Hippocampal formation (tissue), 2 donors: ENCODE measurements around the gene ZNF511.

Source experiments
- DNase-seq, 2 donors: peaks; one replicate each; lab custom pipeline; 2025; lab: John Stamatoyannopoulos, UW

The ZNF511 gene

GRCh38 chr10:133292919-133293809 lies 15.6 kb upstream of the ZNF511 start:
- no peak for DNase-seq

- no peak for DNase-seq
These were observed 14.9 kb upstream of the ZNF511 start for GRCh38 chr10:133293810-133294119.

- no peak for DNase-seq
These were observed 14.5 kb upstream of the ZNF511 start for GRCh38 chr10:133294189-133294588.

GRCh38 chr10:133295426-133296320 lies 13.0 kb upstream of the ZNF511 start:
- no peak for DNase-seq

GRCh38 chr10:133297504-133297903 lies 11.2 kb upstream of the ZNF511 start:
- DNase-seq, result no peak

- no peak for DNase-seq
These were observed 10.2 kb upstream of the ZNF511 start for GRCh38 chr10:133298466-133298865.

- no peak for DNase-seq
These were observed 9.5 kb upstream of the ZNF511 start for GRCh38 chr10:133299224-133299623.

GRCh38 chr10:133299738-133300137 lies 9.0 kb upstream of the ZNF511 start:
- DNase-seq, result no peak

GRCh38 chr10:133302230-133302629 lies 6.5 kb upstream of the ZNF511 start:
- no peak for DNase-seq

- DNase-seq, result no peak
These were observed 5.5 kb upstream of the ZNF511 start for GRCh38 chr10:133303206-133303605.

GRCh38 chr10:133306097-133306476 lies 2.6 kb upstream of the ZNF511 start:
- no peak for DNase-seq

- no peak for DNase-seq
These were observed 1.8 kb upstream of the ZNF511 start for GRCh38 chr10:133306941-133307379.

- DNase-seq, result peak in 1 of 2 donors; percentile 18
These were observed 816 bp upstream of the ZNF511 start for GRCh38 chr10:133307776-133308420.

- DNase-seq, result peak; percentile 73 to 92
These were observed 496 bp downstream of the ZNF511 start for GRCh38 chr10:133309100-133309719.

- no peak for DNase-seq
These were observed 1.1 kb downstream of the ZNF511 start for GRCh38 chr10:133309720-133310398.

- DNase-seq, result no peak
These were observed 1.7 kb downstream of the ZNF511 start for GRCh38 chr10:133310399-133310755.

GRCh38 chr10:133310789-133311188 lies 2.1 kb downstream of the ZNF511 start:
- DNase-seq, result no peak

GRCh38 chr10:133311570-133311969 lies 2.9 kb downstream of the ZNF511 start:
- no peak for DNase-seq

- DNase-seq, result no peak
These were observed 3.5 kb downstream of the ZNF511 start for GRCh38 chr10:133312016-133312768.

- DNase-seq, result no peak
These were observed 4.0 kb downstream of the ZNF511 start for GRCh38 chr10:133312769-133313145.

- DNase-seq, result no peak
These were observed 4.5 kb downstream of the ZNF511 start for GRCh38 chr10:133313192-133313591.
